ENCODE measurements around the gene XXYLT1. TPM values are rescaled to one million over a fixed set of nuclear protein-coding genes. Genes with fewer than 3 reads are reported as not detected.
"Not testable (repeated sequence)": the region's sequence is repeated elsewhere in the genome, so short reads cannot be mapped to it uniquely, and the experiment has no call there.

XXYLT1 gene
- total RNA-seq, 1 donor from 2014 or later, result 22.3 TPM

- H3K9me3 Mint-ChIP-seq (ENCODE audit: unreplicated experiment), result peaks cover 15% of the 10 kb centered on the region
- H3K36me3 Mint-ChIP-seq (ENCODE audit: unreplicated experiment), result peaks cover 13% of the 10 kb centered on the region
- no peak overlapping the region for H3K4me3 Mint-ChIP-seq (ENCODE audit: unreplicated experiment)
- peaks cover 1% of the 10 kb centered on the region for H3K27me3 Mint-ChIP-seq (ENCODE audit: unreplicated experiment)
- H3K4me1 Mint-ChIP-seq (ENCODE audit: low read depth, unreplicated experiment), result peaks cover 26% of the 10 kb centered on the region
- no peak for TF ChIP-seq CTCF (IDR thresholded peaks at IDR 0.05; ENCODE audit: partially characterized antibody, unreplicated experiment)
- H3K27ac Mint-ChIP-seq (ENCODE audit: unreplicated experiment), result no peak overlapping the region
- DNase-seq, result no peak
These were observed 32.8 kb downstream of the XXYLT1 start for GRCh38 chr3:195238081-195238571.

GRCh38 chr3:195236801-195237570 is 34.0 kb downstream of the XXYLT1 start:
- Mint-ChIP-seq H3K27ac (ENCODE audit: unreplicated experiment) (no peak overlapping the region), H3K4me1 (ENCODE audit: low read depth, unreplicated experiment) (peaks cover 24% of the 10 kb centered on the region), H3K36me3 (ENCODE audit: unreplicated experiment) (peaks cover 13% of the 10 kb centered on the region), H3K4me3 (ENCODE audit: unreplicated experiment) (no peak overlapping the region), H3K9me3 (ENCODE audit: unreplicated experiment) (peaks cover 15% of the 10 kb centered on the region), H3K27me3 (ENCODE audit: unreplicated experiment) (no peaks in the 10 kb centered on the region)
- no peak for TF ChIP-seq CTCF (IDR thresholded peaks at IDR 0.05; ENCODE audit: partially characterized antibody, unreplicated experiment)
- DNase-seq, result no peak

GRCh38 chr3:195236076-195236798 is 34.7 kb downstream of the XXYLT1 start:
- Mint-ChIP-seq H3K27ac (ENCODE audit: unreplicated experiment) (no peak overlapping the region), H3K27me3 (ENCODE audit: unreplicated experiment) (no peaks in the 10 kb centered on the region), H3K36me3 (ENCODE audit: unreplicated experiment) (peaks cover 13% of the 10 kb centered on the region), H3K4me1 (ENCODE audit: low read depth, unreplicated experiment) (peaks cover 17% of the 10 kb centered on the region), H3K4me3 (ENCODE audit: unreplicated experiment) (no peak overlapping the region), H3K9me3 (ENCODE audit: unreplicated experiment) (peaks cover 15% of the 10 kb centered on the region)
- TF ChIP-seq CTCF (IDR thresholded peaks at IDR 0.05; ENCODE audit: partially characterized antibody, unreplicated experiment), result no peak
- DNase-seq, result no peak

- H3K27ac Mint-ChIP-seq (ENCODE audit: unreplicated experiment), result no peak overlapping the region
- H3K9me3 Mint-ChIP-seq (ENCODE audit: unreplicated experiment), result peaks cover 7% of the 10 kb centered on the region
- TF ChIP-seq CTCF (IDR thresholded peaks at IDR 0.05; ENCODE audit: partially characterized antibody, unreplicated experiment), result no peak
- H3K36me3 Mint-ChIP-seq (ENCODE audit: unreplicated experiment), result peaks cover 20% of the 10 kb centered on the region
- DNase-seq, result no peak
- H3K27me3 Mint-ChIP-seq (ENCODE audit: unreplicated experiment), result peaks cover 7% of the 10 kb centered on the region
- no peak overlapping the region for H3K4me3 Mint-ChIP-seq (ENCODE audit: unreplicated experiment)
- no peaks in the 10 kb centered on the region for H3K4me1 Mint-ChIP-seq (ENCODE audit: low read depth, unreplicated experiment)
These were observed 40.7 kb downstream of the XXYLT1 start for GRCh38 chr3:195230244-195230643.

GRCh38 chr3:195228886-195229285 is 42.1 kb downstream of the XXYLT1 start:
- H3K27ac Mint-ChIP-seq (ENCODE audit: unreplicated experiment); H3K9me3 Mint-ChIP-seq (ENCODE audit: unreplicated experiment); H3K4me3 Mint-ChIP-seq (ENCODE audit: unreplicated experiment); H3K4me1 Mint-ChIP-seq (ENCODE audit: low read depth, unreplicated experiment); DNase-seq; H3K27me3 Mint-ChIP-seq (ENCODE audit: unreplicated experiment): not testable (repeated sequence)
- H3K36me3 Mint-ChIP-seq (ENCODE audit: unreplicated experiment), result peaks cover 13% of the 10 kb centered on the region

All from glutamatergic neuron (in vitro differentiated cells).